Measurements from ENCODE around the gene ARHGAP40. TPM values are rescaled to one million over a fixed set of nuclear protein-coding genes. Genes with fewer than 3 reads are reported as not detected.

ARHGAP40 gene
- total and polyA plus RNA-seq, 2 of the 8 experiments (the other 6 are each of a cell fraction or from before 2014, with no cell fraction given): 0.74 to 1.4 TPM

DNA sequence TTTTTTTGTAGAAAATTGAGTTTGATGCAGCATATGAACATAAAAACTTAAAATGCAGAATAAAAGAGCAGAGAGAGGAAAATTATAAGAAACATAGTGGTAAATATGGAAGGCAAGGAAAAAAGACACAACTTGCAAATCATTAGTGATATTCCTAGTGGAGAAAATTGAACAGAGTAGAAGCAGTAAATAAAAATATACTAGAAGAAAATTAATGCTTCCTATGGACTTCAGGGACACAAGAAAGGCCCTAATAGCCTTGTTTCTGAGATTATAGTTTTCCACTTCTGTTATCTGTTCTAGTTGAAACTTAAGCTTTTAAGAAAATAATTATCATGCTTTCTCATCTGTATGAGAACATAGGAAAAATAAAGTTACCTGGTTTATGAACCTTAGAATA, 46.2 kb upstream of the ARHGAP40 start (continued):
- TF ChIP-seq, protein P1, sequence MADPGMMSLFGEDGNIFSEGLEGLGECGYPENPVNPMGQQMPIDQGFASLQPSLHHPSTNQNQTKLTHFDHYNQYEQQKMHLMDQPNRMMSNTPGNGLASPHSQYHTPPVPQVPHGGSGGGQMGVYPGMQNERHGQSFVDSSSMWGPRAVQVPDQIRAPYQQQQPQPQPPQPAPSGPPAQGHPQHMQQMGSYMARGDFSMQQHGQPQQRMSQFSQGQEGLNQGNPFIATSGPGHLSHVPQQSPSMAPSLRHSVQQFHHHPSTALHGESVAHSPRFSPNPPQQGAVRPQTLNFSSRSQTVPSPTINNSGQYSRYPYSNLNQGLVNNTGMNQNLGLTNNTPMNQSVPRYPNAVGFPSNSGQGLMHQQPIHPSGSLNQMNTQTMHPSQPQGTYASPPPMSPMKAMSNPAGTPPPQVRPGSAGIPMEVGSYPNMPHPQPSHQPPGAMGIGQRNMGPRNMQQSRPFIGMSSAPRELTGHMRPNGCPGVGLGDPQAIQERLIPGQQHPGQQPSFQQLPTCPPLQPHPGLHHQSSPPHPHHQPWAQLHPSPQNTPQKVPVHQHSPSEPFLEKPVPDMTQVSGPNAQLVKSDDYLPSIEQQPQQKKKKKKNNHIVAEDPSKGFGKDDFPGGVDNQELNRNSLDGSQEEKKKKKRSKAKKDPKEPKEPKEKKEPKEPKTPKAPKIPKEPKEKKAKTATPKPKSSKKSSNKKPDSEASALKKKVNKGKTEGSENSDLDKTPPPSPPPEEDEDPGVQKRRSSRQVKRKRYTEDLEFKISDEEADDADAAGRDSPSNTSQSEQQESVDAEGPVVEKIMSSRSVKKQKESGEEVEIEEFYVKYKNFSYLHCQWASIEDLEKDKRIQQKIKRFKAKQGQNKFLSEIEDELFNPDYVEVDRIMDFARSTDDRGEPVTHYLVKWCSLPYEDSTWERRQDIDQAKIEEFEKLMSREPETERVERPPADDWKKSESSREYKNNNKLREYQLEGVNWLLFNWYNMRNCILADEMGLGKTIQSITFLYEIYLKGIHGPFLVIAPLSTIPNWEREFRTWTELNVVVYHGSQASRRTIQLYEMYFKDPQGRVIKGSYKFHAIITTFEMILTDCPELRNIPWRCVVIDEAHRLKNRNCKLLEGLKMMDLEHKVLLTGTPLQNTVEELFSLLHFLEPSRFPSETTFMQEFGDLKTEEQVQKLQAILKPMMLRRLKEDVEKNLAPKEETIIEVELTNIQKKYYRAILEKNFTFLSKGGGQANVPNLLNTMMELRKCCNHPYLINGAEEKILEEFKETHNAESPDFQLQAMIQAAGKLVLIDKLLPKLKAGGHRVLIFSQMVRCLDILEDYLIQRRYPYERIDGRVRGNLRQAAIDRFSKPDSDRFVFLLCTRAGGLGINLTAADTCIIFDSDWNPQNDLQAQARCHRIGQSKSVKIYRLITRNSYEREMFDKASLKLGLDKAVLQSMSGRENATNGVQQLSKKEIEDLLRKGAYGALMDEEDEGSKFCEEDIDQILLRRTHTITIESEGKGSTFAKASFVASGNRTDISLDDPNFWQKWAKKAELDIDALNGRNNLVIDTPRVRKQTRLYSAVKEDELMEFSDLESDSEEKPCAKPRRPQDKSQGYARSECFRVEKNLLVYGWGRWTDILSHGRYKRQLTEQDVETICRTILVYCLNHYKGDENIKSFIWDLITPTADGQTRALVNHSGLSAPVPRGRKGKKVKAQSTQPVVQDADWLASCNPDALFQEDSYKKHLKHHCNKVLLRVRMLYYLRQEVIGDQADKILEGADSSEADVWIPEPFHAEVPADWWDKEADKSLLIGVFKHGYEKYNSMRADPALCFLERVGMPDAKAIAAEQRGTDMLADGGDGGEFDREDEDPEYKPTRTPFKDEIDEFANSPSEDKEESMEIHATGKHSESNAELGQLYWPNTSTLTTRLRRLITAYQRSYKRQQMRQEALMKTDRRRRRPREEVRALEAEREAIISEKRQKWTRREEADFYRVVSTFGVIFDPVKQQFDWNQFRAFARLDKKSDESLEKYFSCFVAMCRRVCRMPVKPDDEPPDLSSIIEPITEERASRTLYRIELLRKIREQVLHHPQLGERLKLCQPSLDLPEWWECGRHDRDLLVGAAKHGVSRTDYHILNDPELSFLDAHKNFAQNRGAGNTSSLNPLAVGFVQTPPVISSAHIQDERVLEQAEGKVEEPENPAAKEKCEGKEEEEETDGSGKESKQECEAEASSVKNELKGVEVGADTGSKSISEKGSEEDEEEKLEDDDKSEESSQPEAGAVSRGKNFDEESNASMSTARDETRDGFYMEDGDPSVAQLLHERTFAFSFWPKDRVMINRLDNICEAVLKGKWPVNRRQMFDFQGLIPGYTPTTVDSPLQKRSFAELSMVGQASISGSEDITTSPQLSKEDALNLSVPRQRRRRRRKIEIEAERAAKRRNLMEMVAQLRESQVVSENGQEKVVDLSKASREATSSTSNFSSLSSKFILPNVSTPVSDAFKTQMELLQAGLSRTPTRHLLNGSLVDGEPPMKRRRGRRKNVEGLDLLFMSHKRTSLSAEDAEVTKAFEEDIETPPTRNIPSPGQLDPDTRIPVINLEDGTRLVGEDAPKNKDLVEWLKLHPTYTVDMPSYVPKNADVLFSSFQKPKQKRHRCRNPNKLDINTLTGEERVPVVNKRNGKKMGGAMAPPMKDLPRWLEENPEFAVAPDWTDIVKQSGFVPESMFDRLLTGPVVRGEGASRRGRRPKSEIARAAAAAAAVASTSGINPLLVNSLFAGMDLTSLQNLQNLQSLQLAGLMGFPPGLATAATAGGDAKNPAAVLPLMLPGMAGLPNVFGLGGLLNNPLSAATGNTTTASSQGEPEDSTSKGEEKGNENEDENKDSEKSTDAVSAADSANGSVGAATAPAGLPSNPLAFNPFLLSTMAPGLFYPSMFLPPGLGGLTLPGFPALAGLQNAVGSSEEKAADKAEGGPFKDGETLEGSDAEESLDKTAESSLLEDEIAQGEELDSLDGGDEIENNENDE (IDR thresholded peaks at IDR 0.05; ENCODE audit: insufficient replicate concordance, low read length): no peak
- no peak for TF ChIP-seq RBBP5 (IDR thresholded peaks at IDR 0.05; ENCODE audit: borderline replicate concordance, low read depth, low read length)
- TF ChIP-seq PHF8 (conservative IDR thresholded peaks at IDR 0.05; ENCODE audit: low read depth, low read length): no peak
- TF ChIP-seq POLR2AphosphoS5 (IDR thresholded peaks at IDR 0.05; ENCODE audit: low read depth, low read length): no peak
- no peak for TF ChIP-seq TAF7 (optimal IDR thresholded peaks at IDR 0.05; ENCODE audit: borderline replicate concordance, low read depth, low read length)
- no peak for TF ChIP-seq SAP30 (IDR thresholded peaks at IDR 0.05; ENCODE audit: insufficient read depth, insufficient replicate concordance, low read length)
- no peak for TF ChIP-seq ZNF274 (IDR thresholded peaks at IDR 0.05; ENCODE audit: borderline replicate concordance, extremely low read depth, low read length)
- no peak for TF ChIP-seq RNF2 (IDR thresholded peaks at IDR 0.05; ENCODE audit: borderline replicate concordance, low read depth, low read length, missing control alignments, poor library complexity, severe bottlenecking)
- TF ChIP-seq, protein P2, sequence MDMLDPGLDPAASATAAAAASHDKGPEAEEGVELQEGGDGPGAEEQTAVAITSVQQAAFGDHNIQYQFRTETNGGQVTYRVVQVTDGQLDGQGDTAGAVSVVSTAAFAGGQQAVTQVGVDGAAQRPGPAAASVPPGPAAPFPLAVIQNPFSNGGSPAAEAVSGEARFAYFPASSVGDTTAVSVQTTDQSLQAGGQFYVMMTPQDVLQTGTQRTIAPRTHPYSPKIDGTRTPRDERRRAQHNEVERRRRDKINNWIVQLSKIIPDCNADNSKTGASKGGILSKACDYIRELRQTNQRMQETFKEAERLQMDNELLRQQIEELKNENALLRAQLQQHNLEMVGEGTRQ (IDR thresholded peaks at IDR 0.05; ENCODE audit: low read length): no peak
- no peak for TF ChIP-seq ASH2L (IDR thresholded peaks at IDR 0.05; ENCODE audit: low read length)

All from H1 (cell line).